ENCODE measurements around the gene AVPI1.
A peak's percentile ranks its signal among the peaks of the same experiment; 100 is the strongest.

The AVPI1 gene

DNA sequence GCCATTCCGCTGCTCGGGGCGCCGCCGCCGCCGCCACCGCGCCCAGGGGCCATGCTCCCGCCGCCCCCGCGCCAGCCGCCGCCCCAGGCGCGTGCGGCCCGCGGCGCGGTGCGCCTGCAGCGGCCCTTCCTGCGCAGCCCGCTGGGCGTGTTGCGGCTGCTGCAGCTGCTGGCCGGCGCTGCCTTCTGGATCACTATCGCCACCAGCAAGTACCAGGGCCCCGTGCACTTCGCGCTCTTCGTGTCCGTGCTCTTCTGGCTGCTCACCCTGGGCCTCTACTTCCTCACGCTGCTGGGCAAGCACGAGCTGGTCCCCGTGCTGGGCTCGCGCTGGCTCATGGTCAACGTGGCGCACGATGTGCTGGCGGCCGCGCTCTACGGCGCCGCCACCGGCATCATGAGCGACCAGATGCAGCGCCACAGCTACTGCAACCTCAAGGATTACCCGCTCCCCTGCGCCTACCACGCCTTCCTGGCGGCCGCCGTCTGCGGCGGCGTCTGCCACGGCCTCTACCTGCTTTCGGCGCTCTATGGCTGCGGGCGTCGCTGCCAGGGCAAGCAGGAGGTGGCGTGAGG is 26.9 kb upstream of the AVPI1 start (continued):
- TF ChIP-seq, protein P1, sequence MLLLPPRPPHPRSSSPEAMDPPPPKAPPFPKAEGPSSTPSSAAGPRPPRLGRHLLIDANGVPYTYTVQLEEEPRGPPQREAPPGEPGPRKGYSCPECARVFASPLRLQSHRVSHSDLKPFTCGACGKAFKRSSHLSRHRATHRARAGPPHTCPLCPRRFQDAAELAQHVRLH (tag by site-specific recombination; IDR thresholded peaks at IDR 0.05), result no peak
- TF ChIP-seq, protein P2, sequence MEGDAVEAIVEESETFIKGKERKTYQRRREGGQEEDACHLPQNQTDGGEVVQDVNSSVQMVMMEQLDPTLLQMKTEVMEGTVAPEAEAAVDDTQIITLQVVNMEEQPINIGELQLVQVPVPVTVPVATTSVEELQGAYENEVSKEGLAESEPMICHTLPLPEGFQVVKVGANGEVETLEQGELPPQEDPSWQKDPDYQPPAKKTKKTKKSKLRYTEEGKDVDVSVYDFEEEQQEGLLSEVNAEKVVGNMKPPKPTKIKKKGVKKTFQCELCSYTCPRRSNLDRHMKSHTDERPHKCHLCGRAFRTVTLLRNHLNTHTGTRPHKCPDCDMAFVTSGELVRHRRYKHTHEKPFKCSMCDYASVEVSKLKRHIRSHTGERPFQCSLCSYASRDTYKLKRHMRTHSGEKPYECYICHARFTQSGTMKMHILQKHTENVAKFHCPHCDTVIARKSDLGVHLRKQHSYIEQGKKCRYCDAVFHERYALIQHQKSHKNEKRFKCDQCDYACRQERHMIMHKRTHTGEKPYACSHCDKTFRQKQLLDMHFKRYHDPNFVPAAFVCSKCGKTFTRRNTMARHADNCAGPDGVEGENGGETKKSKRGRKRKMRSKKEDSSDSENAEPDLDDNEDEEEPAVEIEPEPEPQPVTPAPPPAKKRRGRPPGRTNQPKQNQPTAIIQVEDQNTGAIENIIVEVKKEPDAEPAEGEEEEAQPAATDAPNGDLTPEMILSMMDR (tag by site-specific recombination; IDR thresholded peaks at IDR 0.05), result peak; percentile 99
- TF ChIP-seq ZNF174 (tag by site-specific recombination; IDR thresholded peaks at IDR 0.05), result no peak

DNA sequence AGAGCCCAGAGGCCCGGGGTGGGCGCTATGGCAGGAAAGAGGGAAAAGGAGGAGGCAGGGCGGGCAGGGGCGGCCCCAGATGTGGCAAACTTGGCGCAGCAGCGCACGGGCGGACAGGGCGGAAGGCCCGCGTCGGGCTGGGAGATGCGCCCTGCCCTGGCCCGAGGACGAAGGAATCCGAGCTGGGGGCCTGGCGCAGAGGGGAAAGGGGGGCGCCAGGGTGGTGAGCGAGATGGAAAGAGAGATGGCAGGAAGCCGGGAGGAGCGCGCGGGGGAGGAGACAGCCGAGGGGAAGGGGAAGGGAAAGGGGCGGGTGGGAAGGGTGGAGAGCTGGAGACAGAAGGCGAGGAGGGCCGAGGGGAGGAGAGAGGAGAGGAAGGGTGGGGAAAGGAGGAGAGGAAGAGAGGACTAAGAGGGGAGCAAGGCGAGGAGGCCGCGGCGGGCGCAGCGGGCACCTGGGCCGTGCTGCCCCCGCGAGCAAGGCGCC is 26.3 kb upstream of the AVPI1 start, which contains the start of gene MARVELD1:
MARVELD1 (plus strand) TSS at position 392 of the 487 bp plus-strand sequence. CDS start 147 bp downstream, outside the sequence.
- H3K4me1 ChIP-seq (ENCODE audit: control insufficient read depth, insufficient read depth, low read length), result peaks cover 12% of the 10 kb centered on the region
- peak within 1 kb of the TSS; percentile 95 for H3K27ac ChIP-seq (ENCODE audit: extremely low read depth, low read depth, low read length)
- POLR2A ChIA-PET, result interaction anchor here (0.7 to 4.9 kb wide), 11 partner anchors 9 to 312 kb away, joined by 3 to 36 read pairs (median 8); partner anchors contain the start of genes AVPI1, RRP12 and ZFYVE27
- TF ChIP-seq KLF7 (tag by site-specific recombination; IDR thresholded peaks at IDR 0.05; ENCODE audit: borderline replicate concordance) (no peak), GLIS1 (tag by site-specific recombination; IDR thresholded peaks at IDR 0.05) (peak; percentile 30; the same call in 1 of the 2 replicates), YY1 (tag by site-specific recombination; IDR thresholded peaks at IDR 0.05) (no peak; the same call in 1 of the 2 replicates), ZNF366 (tag by site-specific recombination; conservative IDR thresholded peaks at IDR 0.05) (peak; percentile 77), ZNF341 (tag by site-specific recombination; IDR thresholded peaks at IDR 0.05; ENCODE audit: low read depth) (peak; percentile 98), ZNF677 (tag by site-specific recombination; IDR thresholded peaks at IDR 0.05) (no peak), ZNF239 (tag by site-specific recombination; IDR thresholded peaks at IDR 0.05) (no peak), ZEB2 (tag by site-specific recombination; IDR thresholded peaks at IDR 0.05) (no peak; the same call in 1 of the 2 replicates), ZNF114 (tag by site-specific recombination; IDR thresholded peaks at IDR 0.05) (no peak), ZNF324 (tag by site-specific recombination; IDR thresholded peaks at IDR 0.05) (no peak), ZNF621 (tag by site-specific recombination; IDR thresholded peaks at IDR 0.05) (no peak), ZNF768 (tag by site-specific recombination; IDR thresholded peaks at IDR 0.05) (no peak), ZNF548 (tag by site-specific recombination; IDR thresholded peaks at IDR 0.05) (no peak), ZNF394 (tag by site-specific recombination; IDR thresholded peaks at IDR 0.05; ENCODE audit: borderline replicate concordance) (no peak)
- TF ChIP-seq, protein P3, sequence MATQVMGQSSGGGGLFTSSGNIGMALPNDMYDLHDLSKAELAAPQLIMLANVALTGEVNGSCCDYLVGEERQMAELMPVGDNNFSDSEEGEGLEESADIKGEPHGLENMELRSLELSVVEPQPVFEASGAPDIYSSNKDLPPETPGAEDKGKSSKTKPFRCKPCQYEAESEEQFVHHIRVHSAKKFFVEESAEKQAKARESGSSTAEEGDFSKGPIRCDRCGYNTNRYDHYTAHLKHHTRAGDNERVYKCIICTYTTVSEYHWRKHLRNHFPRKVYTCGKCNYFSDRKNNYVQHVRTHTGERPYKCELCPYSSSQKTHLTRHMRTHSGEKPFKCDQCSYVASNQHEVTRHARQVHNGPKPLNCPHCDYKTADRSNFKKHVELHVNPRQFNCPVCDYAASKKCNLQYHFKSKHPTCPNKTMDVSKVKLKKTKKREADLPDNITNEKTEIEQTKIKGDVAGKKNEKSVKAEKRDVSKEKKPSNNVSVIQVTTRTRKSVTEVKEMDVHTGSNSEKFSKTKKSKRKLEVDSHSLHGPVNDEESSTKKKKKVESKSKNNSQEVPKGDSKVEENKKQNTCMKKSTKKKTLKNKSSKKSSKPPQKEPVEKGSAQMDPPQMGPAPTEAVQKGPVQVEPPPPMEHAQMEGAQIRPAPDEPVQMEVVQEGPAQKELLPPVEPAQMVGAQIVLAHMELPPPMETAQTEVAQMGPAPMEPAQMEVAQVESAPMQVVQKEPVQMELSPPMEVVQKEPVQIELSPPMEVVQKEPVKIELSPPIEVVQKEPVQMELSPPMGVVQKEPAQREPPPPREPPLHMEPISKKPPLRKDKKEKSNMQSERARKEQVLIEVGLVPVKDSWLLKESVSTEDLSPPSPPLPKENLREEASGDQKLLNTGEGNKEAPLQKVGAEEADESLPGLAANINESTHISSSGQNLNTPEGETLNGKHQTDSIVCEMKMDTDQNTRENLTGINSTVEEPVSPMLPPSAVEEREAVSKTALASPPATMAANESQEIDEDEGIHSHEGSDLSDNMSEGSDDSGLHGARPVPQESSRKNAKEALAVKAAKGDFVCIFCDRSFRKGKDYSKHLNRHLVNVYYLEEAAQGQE (tag by site-specific recombination; IDR thresholded peaks at IDR 0.05), result no peak; the same call in 1 of the 2 replicates
- TF ChIP-seq, protein P4, sequence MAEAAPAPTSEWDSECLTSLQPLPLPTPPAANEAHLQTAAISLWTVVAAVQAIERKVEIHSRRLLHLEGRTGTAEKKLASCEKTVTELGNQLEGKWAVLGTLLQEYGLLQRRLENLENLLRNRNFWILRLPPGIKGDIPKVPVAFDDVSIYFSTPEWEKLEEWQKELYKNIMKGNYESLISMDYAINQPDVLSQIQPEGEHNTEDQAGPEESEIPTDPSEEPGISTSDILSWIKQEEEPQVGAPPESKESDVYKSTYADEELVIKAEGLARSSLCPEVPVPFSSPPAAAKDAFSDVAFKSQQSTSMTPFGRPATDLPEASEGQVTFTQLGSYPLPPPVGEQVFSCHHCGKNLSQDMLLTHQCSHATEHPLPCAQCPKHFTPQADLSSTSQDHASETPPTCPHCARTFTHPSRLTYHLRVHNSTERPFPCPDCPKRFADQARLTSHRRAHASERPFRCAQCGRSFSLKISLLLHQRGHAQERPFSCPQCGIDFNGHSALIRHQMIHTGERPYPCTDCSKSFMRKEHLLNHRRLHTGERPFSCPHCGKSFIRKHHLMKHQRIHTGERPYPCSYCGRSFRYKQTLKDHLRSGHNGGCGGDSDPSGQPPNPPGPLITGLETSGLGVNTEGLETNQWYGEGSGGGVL (tag by site-specific recombination; IDR thresholded peaks at IDR 0.05), result peak; percentile 92
- TF ChIP-seq, protein P5, sequence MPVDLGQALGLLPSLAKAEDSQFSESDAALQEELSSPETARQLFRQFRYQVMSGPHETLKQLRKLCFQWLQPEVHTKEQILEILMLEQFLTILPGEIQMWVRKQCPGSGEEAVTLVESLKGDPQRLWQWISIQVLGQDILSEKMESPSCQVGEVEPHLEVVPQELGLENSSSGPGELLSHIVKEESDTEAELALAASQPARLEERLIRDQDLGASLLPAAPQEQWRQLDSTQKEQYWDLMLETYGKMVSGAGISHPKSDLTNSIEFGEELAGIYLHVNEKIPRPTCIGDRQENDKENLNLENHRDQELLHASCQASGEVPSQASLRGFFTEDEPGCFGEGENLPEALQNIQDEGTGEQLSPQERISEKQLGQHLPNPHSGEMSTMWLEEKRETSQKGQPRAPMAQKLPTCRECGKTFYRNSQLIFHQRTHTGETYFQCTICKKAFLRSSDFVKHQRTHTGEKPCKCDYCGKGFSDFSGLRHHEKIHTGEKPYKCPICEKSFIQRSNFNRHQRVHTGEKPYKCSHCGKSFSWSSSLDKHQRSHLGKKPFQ (tag by site-specific recombination; IDR thresholded peaks at IDR 0.05), result no peak
- TF ChIP-seq, protein P6, sequence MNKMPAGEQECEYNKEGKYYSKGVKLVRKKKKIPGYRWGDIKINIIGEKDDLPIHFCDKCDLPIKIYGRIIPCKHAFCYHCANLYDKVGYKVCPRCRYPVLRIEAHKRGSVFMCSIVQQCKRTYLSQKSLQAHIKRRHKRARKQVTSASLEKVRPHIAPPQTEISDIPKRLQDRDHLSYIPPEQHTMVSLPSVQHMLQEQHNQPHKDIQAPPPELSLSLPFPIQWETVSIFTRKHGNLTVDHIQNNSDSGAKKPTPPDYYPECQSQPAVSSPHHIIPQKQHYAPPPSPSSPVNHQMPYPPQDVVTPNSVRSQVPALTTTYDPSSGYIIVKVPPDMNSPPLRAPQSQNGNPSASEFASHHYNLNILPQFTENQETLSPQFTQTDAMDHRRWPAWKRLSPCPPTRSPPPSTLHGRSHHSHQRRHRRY (tag by site-specific recombination; IDR thresholded peaks at IDR 0.05), result no peak
- TF ChIP-seq, protein P7, sequence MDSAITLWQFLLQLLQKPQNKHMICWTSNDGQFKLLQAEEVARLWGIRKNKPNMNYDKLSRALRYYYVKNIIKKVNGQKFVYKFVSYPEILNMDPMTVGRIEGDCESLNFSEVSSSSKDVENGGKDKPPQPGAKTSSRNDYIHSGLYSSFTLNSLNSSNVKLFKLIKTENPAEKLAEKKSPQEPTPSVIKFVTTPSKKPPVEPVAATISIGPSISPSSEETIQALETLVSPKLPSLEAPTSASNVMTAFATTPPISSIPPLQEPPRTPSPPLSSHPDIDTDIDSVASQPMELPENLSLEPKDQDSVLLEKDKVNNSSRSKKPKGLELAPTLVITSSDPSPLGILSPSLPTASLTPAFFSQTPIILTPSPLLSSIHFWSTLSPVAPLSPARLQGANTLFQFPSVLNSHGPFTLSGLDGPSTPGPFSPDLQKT (IDR thresholded peaks at IDR 0.05; ENCODE audit: borderline replicate concordance, low read depth, low read length), result no peak

More for the DNA sequence above, 26.3 kb upstream of the AVPI1 start, which contains the start of gene MARVELD1:
- CTCF ChIA-PET, result interaction anchor here (0.6 to 20.4 kb wide), 6 partner anchors 8 to 1095 kb away, joined by 3 to 487 read pairs (median 5); partner anchors contain the start of genes AVPI1 and ZFYVE27
- no peaks in the 10 kb centered on the region for H3K9me3 ChIP-seq (ENCODE audit: control insufficient read depth, insufficient read depth, low read depth, low read length)
- peak within 1 kb of the TSS; percentile 54 for H3K4me3 ChIP-seq (ENCODE audit: low read depth, low read length)
- peaks cover 7 to 21% of the 10 kb centered on the region in 2 experiments; a peak in 2 of 3 replicates for H3K36me3 ChIP-seq (ENCODE audit: control insufficient read depth in 2 of 2, insufficient read depth in 1 of 2, low read length in 2 of 2)

Measured in HEK293 (cell line).